Measurements from ENCODE around the gene AVL9. TPM values are rescaled to one million over a fixed set of nuclear protein-coding genes. Genes with fewer than 3 reads are reported as not detected.

AVL9 gene
- total RNA-seq, result 10 to 100 TPM; 50.9 to 52.5 TPM
- 10 to 100 TPM in 1 of 2 donors, 1 to 10 TPM in 1; 9.7 to 19.6 TPM for polyA plus RNA-seq
- long read RNA-seq, donor 1, full-length matches to known transcripts, result 2 of 11 reads
- long read RNA-seq, donor 1, partial matches to known transcripts, result 9 of 11 reads
- long read RNA-seq, donor 1, other reads (novel, unspliced or antisense), result 0 of 11 reads
- long read RNA-seq, donor 2, full-length matches to known transcripts, result 2 of 2 reads
- long read RNA-seq, donor 2, partial matches to known transcripts, result 0 of 2 reads
- long read RNA-seq, donor 2, other reads (novel, unspliced or antisense), result 0 of 2 reads
- long read RNA-seq, donor 3, full-length matches to known transcripts, result 1 of 1 reads
- long read RNA-seq, donor 3, partial matches to known transcripts, result 0 of 1 reads
- long read RNA-seq, donor 3, other reads (novel, unspliced or antisense), result 0 of 1 reads
- long read RNA-seq, donor 4, result 0 reads
- long read RNA-seq, donor 5, full-length matches to known transcripts, result 2 of 2 reads
- long read RNA-seq, donor 5, partial matches to known transcripts, result 0 of 2 reads
- long read RNA-seq, donor 5, other reads (novel, unspliced or antisense), result 0 of 2 reads

GRCh38 chr7:32495298-32496051 lies at the start of gene AVL9:
TSS of gene AVL9 (plus strand) at chr7:32495489. CDS start at chr7:32495710, 221 bp downstream.
- DNase-seq, result peak; percentile 97 to 98 (median 98)
- no peaks in the 10 kb centered on the region for H3K9me3 ChIP-seq (ENCODE audit: control insufficient read depth in 4 of 4, insufficient read depth in 3 of 4, low read length in 3 of 4)
- peak within 1 kb of the TSS; percentile 92 to 97 for H3K27ac ChIP-seq (ENCODE audit: low read depth in 1 of 2, low read length in 1 of 2)
- WGBS, 2 donors, result 0 to 1% methylated on average over 51 to 66 of the region's 67 CpGs
- no peak for TF ChIP-seq CTCF (IDR thresholded peaks at IDR 0.05; ENCODE audit: control extremely low read depth, extremely low read depth)
- peak within 1 kb of the TSS; percentile 63 to 98 for H3K9ac ChIP-seq (ENCODE audit: insufficient read depth in 1 of 2, low read length in 2 of 2)
- peaks cover 0 to 2% (median under 1%) of the 10 kb centered on the region in 4 donors for H3K36me3 ChIP-seq (ENCODE audit: control insufficient read depth in 4 of 4, insufficient read depth in 4 of 4, low read length in 4 of 4)
- no peaks in the 10 kb centered on the region for H3K27me3 ChIP-seq (ENCODE audit: control insufficient read depth in 3 of 3, insufficient read depth in 3 of 3, low read length in 2 of 3)
- peak within 1 kb of the TSS; percentile 95 for H3K4me3 ChIP-seq
- peak; percentile 99 for ATAC-seq (ENCODE audit: insufficient read depth, low FRiP score)
- H3K4me1 ChIP-seq (ENCODE audit: control insufficient read depth in 5 of 5, insufficient read depth in 5 of 5, low read length in 5 of 5), result peaks cover 0 to 18% (median 7%) of the 10 kb centered on the region in 5 donors

GRCh38 chr7:32447218-32447617 lies 48.1 kb upstream of the AVL9 start:
- TF ChIP-seq CTCF (IDR thresholded peaks at IDR 0.05; ENCODE audit: control extremely low read depth, extremely low read depth), result no peak
- peaks cover 0 to 2% (median under 1%) of the 10 kb centered on the region in 4 donors for H3K9me3 ChIP-seq (ENCODE audit: control insufficient read depth in 4 of 4, insufficient read depth in 3 of 4, low read length in 3 of 4)
- DNase-seq (no peak), ATAC-seq (ENCODE audit: insufficient read depth, low FRiP score) (no peak)
- no peaks in the 10 kb centered on the region for H3K4me1 ChIP-seq (ENCODE audit: control insufficient read depth in 5 of 5, insufficient read depth in 5 of 5, low read length in 5 of 5)
- no peak overlapping the region for H3K9ac ChIP-seq (ENCODE audit: insufficient read depth in 1 of 2, low read length in 2 of 2)
- no peak overlapping the region for H3K4me3 ChIP-seq
- WGBS, 2 donors, result 71 to 83% methylated on average over 2 of the region's 2 CpGs
- no peaks in the 10 kb centered on the region for H3K27me3 ChIP-seq (ENCODE audit: control insufficient read depth in 3 of 3, insufficient read depth in 3 of 3, low read length in 2 of 3)
- no peak overlapping the region for H3K27ac ChIP-seq (ENCODE audit: low read depth in 1 of 2, low read length in 1 of 2)
- no peaks in the 10 kb centered on the region for H3K36me3 ChIP-seq (ENCODE audit: control insufficient read depth in 4 of 4, insufficient read depth in 4 of 4, low read length in 4 of 4)

GRCh38 chr7:32453341-32454011 lies 41.8 kb upstream of the AVL9 start:
- H3K9ac ChIP-seq (ENCODE audit: insufficient read depth in 1 of 2, low read length in 2 of 2), result no peak overlapping the region
- WGBS, 2 donors, result 65 to 78% methylated on average over 8 of the region's 8 CpGs
- no peak overlapping the region for H3K27ac ChIP-seq (ENCODE audit: low read depth in 1 of 2, low read length in 1 of 2)
- no peak for TF ChIP-seq CTCF (IDR thresholded peaks at IDR 0.05; ENCODE audit: control extremely low read depth, extremely low read depth)
- H3K36me3 ChIP-seq (ENCODE audit: control insufficient read depth in 4 of 4, insufficient read depth in 4 of 4, low read length in 4 of 4), result no peaks in the 10 kb centered on the region
- H3K4me3 ChIP-seq, result no peak overlapping the region
- peaks cover 0 to 1% (median 0%) of the 10 kb centered on the region in 4 donors for H3K9me3 ChIP-seq (ENCODE audit: control insufficient read depth in 4 of 4, insufficient read depth in 3 of 4, low read length in 3 of 4)
- no peaks in the 10 kb centered on the region for H3K27me3 ChIP-seq (ENCODE audit: control insufficient read depth in 3 of 3, insufficient read depth in 3 of 3, low read length in 2 of 3)
- ATAC-seq (ENCODE audit: insufficient read depth, low FRiP score), result no peak
- DNase-seq, result no peak
- no peaks in the 10 kb centered on the region for H3K4me1 ChIP-seq (ENCODE audit: control insufficient read depth in 5 of 5, insufficient read depth in 5 of 5, low read length in 5 of 5)

All from lung (tissue), 16 donors.